Smooth muscle cell (in vitro differentiated cells): ENCODE measurements around the gene PPARG. TPM values are rescaled to one million over a fixed set of nuclear protein-coding genes. Genes with fewer than 3 reads are reported as not detected.

Source experiments
- DNase-seq: peaks from one replicate; lab custom pipeline; 2025; ENCODE audit not compliant: unreplicated experiment; lab: John Stamatoyannopoulos, UW
- H2AFZ ChIP-seq: fragments of 200-600 bp; sonication (generic); 2 replicates; pipeline ENCODE4 v1.6.0; 2016; ENCODE audit warnings: antibody characterized with exemption, low read depth, mild to moderate bottlenecking
- H3F3A ChIP-seq: fragments of 200-600 bp; sonication (generic); 2 replicates; pipeline ENCODE4 v1.6.0; 2017; ENCODE audit warnings: antibody characterized with exemption, low read depth
- H3K27ac ChIP-seq: fragments of 200-600 bp; sonication (generic); 2 replicates; pipeline ENCODE4 v1.5.1; 2016; ENCODE audit warnings: low read depth, mild to moderate bottlenecking
- H3K27me3 ChIP-seq: fragments of 200-600 bp; sonication (generic); 2 replicates; pipeline ENCODE4 v1.6.1; 2016; ENCODE audit warnings: low read depth, mild to moderate bottlenecking
- H3K36me3 ChIP-seq: fragments of 200-600 bp; sonication (generic); 2 replicates; pipeline ENCODE4 v1.5.1; 2016; ENCODE audit warnings: low read depth
- H3K4me1 ChIP-seq: fragments of 200-600 bp; sonication (generic); 2 replicates; pipeline ENCODE4 v1.5.1; 2016; ENCODE audit warnings: low read depth
- H3K4me2 ChIP-seq: fragments of 200-600 bp; sonication (generic); 2 replicates; pipeline ENCODE4 v1.6.0; 2016; ENCODE audit warnings: mild to moderate bottlenecking
- H3K4me3 ChIP-seq: fragments of 200-600 bp; sonication (generic); 2 replicates; pipeline ENCODE4 v1.5.1; 2016; ENCODE audit warnings: mild to moderate bottlenecking
- H3K79me2 ChIP-seq: fragments of 200-600 bp; sonication (generic); 2 replicates; pipeline ENCODE4 v1.6.0; 2016; ENCODE audit warnings: low read depth, mild to moderate bottlenecking
- H3K9ac ChIP-seq: fragments of 200-600 bp; sonication (generic); 2 replicates; pipeline ENCODE4 v1.6.0; 2016; ENCODE audit warnings: low read depth
- H3K9me3 ChIP-seq: fragments of 200-600 bp; sonication (generic); replicated peaks from 2 replicates; pipeline ENCODE4 v1.5.1; 2016; ENCODE audit warnings: low read depth
- H4K20me1 ChIP-seq: fragments of 200-600 bp; sonication (generic); 2 replicates; pipeline ENCODE4 v1.6.0; 2016; ENCODE audit warnings: low read depth
- CTCF ChIP-seq: fragments of 200-600 bp; sonication (generic); IDR thresholded peaks from 2 replicates; pipeline ENCODE4 v1.5.1; 2017; ENCODE audit warnings: borderline replicate concordance, mild to moderate bottlenecking, antibody characterized with exemption; ENCODE audit not compliant: insufficient read depth, poor library complexity, severe bottlenecking
- WGBS: methylation state at CpG from one replicate; pipeline ENCODE4 v1.1.7; 2016; ENCODE audit warnings: low lambda C conversion rate; 5-methylcytosine and 5-hydroxymethylcytosine counted together
- polyA plus RNA-seq: library from polyadenylated mRNA; unstranded; fragments of >200 nt; fragmentation: Nextera tagmentation; extraction: Ambion mirVana; gene quantifications from 2 replicates; pipeline ENCODE4 v1.2.1, GENCODE V29; 2016
- total RNA-seq: library from RNA; depleted of rRNA; stranded (reverse); fragments of >200 nt; gene quantifications from 2 replicates; pipeline ENCODE4 v1.2.3, GENCODE V29; 2014

PPARG gene
- total and polyA plus RNA-seq, 2 experiments from 2014 or later = 1.5 to 8.5 TPM

GRCh38 chr3:12265508-12265907 lies 23.4 kb upstream of the PPARG start:
- H3F3A ChIP-seq = no peaks in the 10 kb centered on the region
- no peak overlapping the region for H3K9ac ChIP-seq
- no peak overlapping the region for H2AFZ ChIP-seq
- TF ChIP-seq CTCF = no peak
- H3K4me2 ChIP-seq = no peak overlapping the region
- no peak overlapping the region for H3K4me3 ChIP-seq
- DNase-seq = no peak
- no peaks in the 10 kb centered on the region for H3K36me3 ChIP-seq
- H3K4me1 ChIP-seq = no peaks in the 10 kb centered on the region
- whole genome bisulfite sequencing = 66% methylated on average over 1 of the region's 1 CpG
- no peaks in the 10 kb centered on the region for H3K9me3 ChIP-seq
- no peak overlapping the region for H3K27ac ChIP-seq
- no peaks in the 10 kb centered on the region for H4K20me1 ChIP-seq
- no peaks in the 10 kb centered on the region for H3K27me3 ChIP-seq
- H3K79me2 ChIP-seq = no peaks in the 10 kb centered on the region

- H3K4me3 ChIP-seq = no peak overlapping the region
- H4K20me1 ChIP-seq = no peaks in the 10 kb centered on the region
- no peaks in the 10 kb centered on the region for H3K36me3 ChIP-seq
- 99% methylated on average over 5 of the region's 5 CpGs for WGBS
- H3K27me3 ChIP-seq = no peaks in the 10 kb centered on the region
- H2AFZ ChIP-seq = no peak overlapping the region
- TF ChIP-seq CTCF = no peak
- H3K9me3 ChIP-seq = no peaks in the 10 kb centered on the region
- no peaks in the 10 kb centered on the region for H3K4me1 ChIP-seq
- H3K79me2 ChIP-seq = no peaks in the 10 kb centered on the region
- H3F3A ChIP-seq = no peaks in the 10 kb centered on the region
- no peak overlapping the region for H3K4me2 ChIP-seq
- H3K27ac ChIP-seq = no peak overlapping the region
- no peak overlapping the region for H3K9ac ChIP-seq
- DNase-seq = no peak
Measured at GRCh38 chr3:12266038-12266437, 22.8 kb upstream of the PPARG start.

- 97% methylated on average over 3 of the region's 3 CpGs for WGBS
- no peak overlapping the region for H3K4me3 ChIP-seq
- H3K4me1 ChIP-seq = no peaks in the 10 kb centered on the region
- H3K79me2 ChIP-seq = no peaks in the 10 kb centered on the region
- DNase-seq = no peak
- no peaks in the 10 kb centered on the region for H3K36me3 ChIP-seq
- TF ChIP-seq CTCF = no peak
- H3K4me2 ChIP-seq = no peak overlapping the region
- H3K9ac ChIP-seq = no peak overlapping the region
- no peaks in the 10 kb centered on the region for H3F3A ChIP-seq
- no peak overlapping the region for H3K27ac ChIP-seq
- no peaks in the 10 kb centered on the region for H3K27me3 ChIP-seq
- no peaks in the 10 kb centered on the region for H4K20me1 ChIP-seq
- no peak overlapping the region for H2AFZ ChIP-seq
- H3K9me3 ChIP-seq = no peaks in the 10 kb centered on the region
Measured at GRCh38 chr3:12267376-12268030, 21.4 kb upstream of the PPARG start.
